NCI-H82 treated with DMSO at 0.1 percent for 48 hours (cell line): ENCODE measurements around the gene TMEM89.

Experiments
- DNase-seq: peaks from one replicate; lab custom pipeline; 2025; ENCODE audit not compliant: unreplicated experiment; lab: John Stamatoyannopoulos, UW

Gene TMEM89

DNA sequence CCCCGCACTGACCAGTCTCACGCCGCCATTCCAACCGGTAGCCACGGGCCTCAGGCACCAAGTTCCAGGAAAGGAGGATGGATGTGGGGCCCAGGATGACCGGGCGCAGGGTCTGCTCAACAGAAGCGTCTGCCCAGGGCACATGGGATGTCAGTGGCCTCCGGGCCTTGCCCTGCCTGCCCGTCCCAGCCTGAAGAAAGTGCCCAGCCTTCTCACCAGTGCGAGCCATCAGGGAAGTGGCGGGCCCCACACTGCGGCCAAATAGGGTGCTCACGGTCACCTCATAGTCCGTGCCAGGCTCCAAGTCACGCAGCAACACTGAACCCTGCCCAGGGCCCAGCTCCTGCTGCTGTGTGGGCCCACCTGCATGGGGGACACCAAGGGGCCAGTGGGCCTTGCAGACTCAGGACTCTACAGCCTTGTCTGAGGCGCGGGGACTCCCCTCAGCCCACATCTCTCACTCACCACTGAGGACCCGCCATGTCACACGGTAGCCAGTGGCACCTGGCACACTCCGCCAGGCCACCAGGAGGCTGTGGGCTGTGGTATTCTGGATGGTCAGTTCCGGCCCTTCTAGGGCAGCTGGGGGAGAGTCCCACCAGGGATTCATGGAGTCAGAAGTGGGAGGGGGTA, 29.6 kb downstream of the TMEM89 start:
- DNase-seq: no peak

GRCh38 chr3:48591436-48591835, 30.1 kb downstream of the TMEM89 start:
- no peak for DNase-seq

- no peak for DNase-seq
Observed at GRCh38 chr3:48588230-48588629, 33.3 kb downstream of the TMEM89 start.

DNA sequence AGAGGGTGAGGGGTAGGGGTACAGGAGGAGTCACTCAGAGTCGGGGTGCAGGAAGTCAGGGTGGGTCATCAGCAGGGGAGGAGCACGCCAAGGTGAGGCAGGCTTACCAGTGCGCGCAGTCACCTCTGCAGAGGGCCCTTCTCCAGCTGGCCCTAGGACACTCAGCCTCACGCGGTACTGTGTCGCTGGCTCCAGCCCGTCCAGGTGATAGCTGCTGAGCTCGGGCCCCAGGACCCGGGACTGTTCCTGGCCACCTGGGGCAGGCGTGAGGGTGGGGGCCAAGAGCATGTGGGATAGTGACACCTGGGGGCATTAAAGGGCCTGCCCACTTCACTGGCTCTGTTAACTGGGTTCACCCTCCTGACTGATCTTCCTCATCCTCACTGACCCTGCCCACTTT, 33.9 kb downstream of the TMEM89 start:
- DNase-seq: no peak

GRCh38 chr3:48585411-48585810, 36.2 kb downstream of the TMEM89 start:
- no peak for DNase-seq

DNA sequence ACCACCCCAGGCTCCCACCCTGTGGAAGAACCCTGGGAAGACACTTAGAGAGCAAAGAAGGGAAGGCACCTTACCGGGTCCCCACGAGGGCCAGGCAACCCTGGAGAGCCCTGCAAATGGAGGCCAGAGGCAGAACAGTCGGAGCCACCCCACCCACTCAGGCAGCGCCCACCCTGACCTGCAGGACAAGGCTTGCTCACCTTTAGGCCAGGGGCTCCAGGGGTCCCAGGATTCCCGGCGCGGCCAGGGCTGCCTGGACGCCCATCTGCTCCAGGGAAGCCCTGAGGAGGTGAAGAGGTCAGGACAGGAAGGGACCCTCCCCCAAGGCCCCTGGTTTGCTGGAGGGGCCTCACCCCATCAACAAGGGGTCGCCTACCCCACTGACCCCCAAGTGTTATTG, 36.7 kb downstream of the TMEM89 start:
- no peak for DNase-seq

DNA sequence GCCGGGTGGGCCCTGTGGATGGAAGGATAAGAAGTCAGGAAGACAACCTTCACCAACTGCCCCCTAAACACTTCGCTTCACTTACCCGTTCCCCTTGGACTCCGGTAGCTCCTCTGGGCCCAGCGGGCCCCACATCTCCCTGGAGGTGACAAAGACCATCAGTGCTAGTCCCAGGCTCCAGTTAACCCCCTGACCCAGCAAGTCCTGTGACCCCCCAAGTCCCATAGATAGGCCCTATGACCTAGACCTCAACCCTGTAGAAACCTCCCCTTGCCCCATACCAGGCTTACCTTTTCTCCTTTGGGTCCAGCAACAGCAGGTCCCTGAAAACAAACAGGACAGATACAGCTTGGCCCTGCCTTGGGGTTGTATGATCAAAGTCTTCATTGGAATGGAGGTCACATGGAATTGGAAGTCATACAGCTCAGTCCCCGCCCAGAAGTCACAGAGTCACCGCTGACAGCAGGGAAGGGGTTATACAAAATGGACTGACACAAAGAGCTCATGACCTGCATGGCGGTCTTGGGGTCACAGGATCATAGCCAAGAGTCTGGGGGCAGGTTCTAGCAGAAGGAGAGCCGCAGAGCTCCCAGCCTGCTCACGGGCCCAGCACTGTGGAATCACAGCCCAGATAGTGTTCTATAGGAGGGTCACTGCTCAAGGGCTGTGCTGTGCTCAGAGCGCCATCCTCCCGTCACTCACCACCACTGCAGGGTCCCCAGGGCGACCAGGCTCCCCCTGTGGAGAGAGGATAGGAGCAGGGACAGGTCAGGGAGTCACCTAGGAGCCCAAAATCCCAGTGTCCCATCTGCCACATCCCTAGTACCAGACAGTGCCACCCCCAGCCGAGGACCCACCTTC, 39.7 kb downstream of the TMEM89 start:
- DNase-seq: no peak

- DNase-seq: no peak
Observed at GRCh38 chr3:48576647-48577046, 44.9 kb downstream of the TMEM89 start.

GRCh38 chr3:48575366-48575765, 46.2 kb downstream of the TMEM89 start:
- no peak for DNase-seq

- DNase-seq: no peak
Observed at GRCh38 chr3:48573973-48574585, 47.5 kb downstream of the TMEM89 start.

GRCh38 chr3:48572517-48572916, 49.1 kb downstream of the TMEM89 start:
- DNase-seq: no peak

- no peak for DNase-seq
Observed at GRCh38 chr3:48571938-48572337, 49.6 kb downstream of the TMEM89 start.
